Immature natural killer cell (primary cell): ENCODE results near the gene CDH13. TPM values are rescaled to one million over a fixed set of nuclear protein-coding genes. Genes with fewer than 3 reads are reported as not detected.

ENCODE experiments used
- DNase-seq, 3 donors: peaks; one replicate each; pipeline ENCODE4 v3.0.0; 2022; ENCODE audit warnings: mixed read lengths in 1 of 3
- H3K27ac Mint-ChIP-seq, 6 donors: one replicate each; pipeline ENCODE4 v1.8.0; 2020; ENCODE audit warnings: mixed read lengths in 6 of 6, mild to moderate bottlenecking in 5 of 6, inconsistent platforms in 4 of 6, moderate library complexity in 3 of 6
- H3K27me3 Mint-ChIP-seq, 3 donors: one replicate each; pipeline ENCODE4 v1.8.0; 2020 to 2021; ENCODE audit warnings: low read depth in 3 of 3, mild to moderate bottlenecking in 3 of 3, mixed read lengths in 3 of 3, moderate library complexity in 3 of 3, inconsistent platforms in 1 of 3
- H3K36me3 Mint-ChIP-seq, 3 donors: one replicate each; pipeline ENCODE4 v1.8.0; 2020; ENCODE audit warnings: mixed read lengths in 3 of 3, inconsistent platforms in 2 of 3, mild to moderate bottlenecking in 2 of 3
- H3K4me1 Mint-ChIP-seq, 2 donors: one replicate each; pipeline ENCODE4 v1.8.0; 2020; ENCODE audit warnings: inconsistent platforms in 2 of 2, mild to moderate bottlenecking in 2 of 2, mixed read lengths in 2 of 2, moderate library complexity in 1 of 2
- H3K4me3 Mint-ChIP-seq, 5 donors: one replicate each; pipeline ENCODE4 v1.8.0; 2020; ENCODE audit warnings: mild to moderate bottlenecking in 5 of 5, mixed read lengths in 5 of 5, inconsistent platforms in 3 of 5, moderate library complexity in 3 of 5
- H3K9me3 Mint-ChIP-seq, 6 donors: one replicate each; pipeline ENCODE4 v1.8.0; 2020; ENCODE audit warnings: mild to moderate bottlenecking in 6 of 6, mixed read lengths in 6 of 6, inconsistent platforms in 4 of 6, moderate library complexity in 3 of 6
- polyA plus RNA-seq, 3 donors: library from polyadenylated mRNA; unstranded; fragments of 300-500 nt; fragmentation: Illumina TruSeq; gene quantifications; one replicate each; pipeline ENCODE4 v1.2.3, GENCODE V29; 2021

The CDH13 gene
- polyA plus RNA-seq, 3 donors from 2014 or later, result not detected

GRCh38 chr16:83472776-83473501 lies 846.2 kb downstream of the CDH13 start:
- no peak for DNase-seq
- Mint-ChIP-seq H3K9me3 (no peaks in the 10 kb centered on the region), H3K4me3 (no peak overlapping the region), H3K36me3 (no peaks in the 10 kb centered on the region), H3K27ac (no peak overlapping the region), H3K4me1 (no peaks in the 10 kb centered on the region), H3K27me3 (peaks cover 1 to 4% (median 3%) of the 10 kb centered on the region in 3 donors)

DNA sequence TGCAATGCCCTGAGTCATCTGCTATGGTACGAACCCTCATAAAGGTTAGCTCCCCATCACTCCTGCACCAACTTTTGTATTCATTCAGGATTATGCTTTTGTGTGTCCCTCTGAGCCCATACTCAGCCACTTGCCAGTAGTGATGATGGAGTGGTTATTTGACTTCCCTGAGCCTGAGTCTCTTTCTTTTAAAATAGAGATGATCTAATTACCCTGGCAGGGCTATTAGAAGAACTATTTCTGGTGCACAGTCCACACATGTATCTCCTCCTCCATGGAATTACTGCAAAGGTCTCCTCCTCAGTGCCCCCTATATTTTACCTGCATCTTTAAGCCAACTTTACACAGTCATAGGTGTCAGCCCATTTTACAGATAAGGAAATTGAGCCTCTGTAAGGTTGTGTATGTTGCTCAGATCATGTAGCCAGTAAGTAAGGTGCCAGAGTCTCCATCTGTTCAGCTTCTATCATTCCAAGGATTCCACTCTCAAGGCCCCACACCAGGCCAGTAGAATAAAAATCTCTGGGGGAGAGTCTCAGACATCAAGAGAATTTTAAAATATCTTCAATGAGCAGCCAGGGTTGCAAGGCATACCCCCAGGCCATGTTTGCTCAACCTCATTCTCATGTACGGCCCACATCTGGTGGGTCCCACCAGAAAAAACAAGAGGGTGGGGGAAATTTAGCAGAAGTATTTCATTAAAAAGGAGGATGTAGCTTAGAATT lies 847.3 kb downstream of the CDH13 start:
- H3K36me3 Mint-ChIP-seq, result no peaks in the 10 kb centered on the region
- peaks cover 0 to 4% (median 3%) of the 10 kb centered on the region in 3 donors for H3K27me3 Mint-ChIP-seq
- H3K27ac Mint-ChIP-seq, result no peak overlapping the region
- H3K9me3 Mint-ChIP-seq, result peaks cover 0 to under 1% (median 0%) of the 10 kb centered on the region in 6 donors
- H3K4me1 Mint-ChIP-seq, result no peaks in the 10 kb centered on the region
- no peak for DNase-seq
- no peak overlapping the region for H3K4me3 Mint-ChIP-seq

DNA sequence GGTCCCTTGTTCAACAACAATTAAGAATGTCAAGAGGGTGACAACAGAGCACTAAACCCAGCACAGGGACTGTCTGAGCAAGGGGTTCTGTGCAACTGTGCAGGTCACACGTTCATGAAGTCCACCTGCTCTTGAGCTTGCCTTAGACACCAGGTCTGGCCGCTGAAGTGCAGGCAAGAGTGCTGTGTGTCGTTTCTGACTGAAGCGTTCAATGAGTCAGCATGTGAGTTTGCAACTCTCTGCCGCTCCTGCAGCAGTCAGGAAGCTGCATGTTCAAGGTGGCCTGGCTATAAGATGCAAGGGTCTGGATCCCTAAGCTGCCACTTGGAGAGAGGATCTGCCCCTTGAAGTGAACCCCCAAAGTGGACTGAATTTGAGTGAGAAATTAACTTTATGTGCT lies 848.3 kb downstream of the CDH13 start:
- Mint-ChIP-seq H3K36me3 (no peaks in the 10 kb centered on the region), H3K27ac (no peak overlapping the region), H3K4me3 (no peak overlapping the region)

DNA sequence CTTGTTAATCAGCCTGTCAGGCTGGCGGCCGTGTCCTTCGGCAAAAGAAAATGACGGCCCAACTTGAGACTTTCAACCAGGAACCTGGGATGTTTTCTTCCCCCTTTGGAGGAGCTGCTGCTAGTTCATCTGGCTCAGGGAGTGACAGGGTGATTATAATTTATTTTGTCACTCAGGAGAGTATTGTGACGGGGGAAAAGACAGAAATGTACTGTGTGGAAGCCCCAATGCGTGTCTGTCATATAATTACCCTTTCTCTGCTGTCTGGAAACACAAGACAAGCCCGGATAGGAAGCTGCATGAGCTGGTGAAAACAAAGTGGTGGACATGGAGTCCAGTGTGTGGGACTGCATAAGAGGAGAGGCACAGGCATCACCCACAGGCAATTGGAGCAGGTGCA lies 854.8 kb downstream of the CDH13 start:
- Mint-ChIP-seq H3K4me1 (no peaks in the 10 kb centered on the region), H3K27ac (no peak overlapping the region), H3K36me3 (no peaks in the 10 kb centered on the region), H3K27me3 (peaks cover 0 to 2% (median 0%) of the 10 kb centered on the region in 3 donors), H3K4me3 (no peak overlapping the region), H3K9me3 (peaks cover 0 to 2% (median 0%) of the 10 kb centered on the region in 6 donors)
- DNase-seq, result no peak

More for the DNA sequence above, 848.3 kb downstream of the CDH13 start:
- peaks cover 0 to 4% (median 2%) of the 10 kb centered on the region in 3 donors for H3K27me3 Mint-ChIP-seq
- no peaks in the 10 kb centered on the region for H3K4me1 Mint-ChIP-seq
- peaks cover 0 to 2% (median 0%) of the 10 kb centered on the region in 6 donors for H3K9me3 Mint-ChIP-seq
- no peak for DNase-seq

DNA sequence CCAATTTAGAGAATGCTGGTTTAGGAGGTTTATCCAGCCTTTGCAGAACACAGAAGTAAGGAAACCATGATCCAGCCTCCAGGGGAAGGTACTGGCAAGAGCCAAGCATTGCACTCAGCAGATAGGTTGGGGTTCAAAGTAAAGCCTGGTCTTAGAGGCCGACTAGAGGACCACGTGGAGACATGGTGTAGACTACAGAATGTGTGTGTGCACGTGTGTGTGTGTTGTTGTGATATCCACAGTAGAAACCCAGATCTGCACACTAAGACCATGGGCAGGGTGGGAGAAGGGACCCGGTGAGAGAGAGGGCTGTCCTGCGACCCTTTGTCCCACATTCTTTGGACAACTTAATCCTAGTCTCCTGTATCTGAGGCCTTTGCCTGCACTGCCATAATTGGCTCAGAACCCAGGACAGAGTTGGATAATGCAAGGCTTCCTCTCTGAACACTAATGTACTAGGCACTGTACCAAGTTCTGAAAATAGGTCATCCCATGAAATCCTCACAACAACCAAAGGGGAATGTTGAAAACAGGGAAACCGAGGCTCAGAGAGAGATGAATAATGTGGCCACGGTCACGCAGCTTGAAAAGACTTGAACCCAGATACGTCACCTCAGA lies 855.9 kb downstream of the CDH13 start:
- Mint-ChIP-seq H3K4me1 (no peaks in the 10 kb centered on the region), H3K9me3 (peaks cover 0 to 2% (median 0%) of the 10 kb centered on the region in 6 donors)
- DNase-seq, result no peak

DNA sequence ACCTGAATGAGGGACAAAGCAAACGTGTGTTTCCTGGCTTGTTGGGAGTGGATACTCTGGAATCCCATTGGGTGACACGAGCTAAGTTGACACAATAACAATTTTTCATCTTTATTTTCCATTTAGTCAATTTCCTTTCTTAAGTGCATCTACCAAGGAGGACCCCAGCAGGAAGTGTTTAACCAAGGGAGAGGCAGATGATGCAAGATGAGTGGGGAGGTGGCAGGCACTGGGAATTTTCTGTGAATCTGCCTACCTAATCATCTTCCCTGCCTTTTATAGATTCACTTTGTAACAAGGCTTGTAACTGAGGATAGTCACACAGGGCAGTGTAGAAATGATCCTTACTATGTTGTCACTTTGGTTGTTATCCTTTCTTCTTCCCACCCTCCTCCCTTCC lies 863.3 kb downstream of the CDH13 start:
- Mint-ChIP-seq H3K4me3 (no peak overlapping the region), H3K9me3 (no peaks in the 10 kb centered on the region), H3K27me3 (peaks cover 5 to 9% (median 8%) of the 10 kb centered on the region in 3 donors), H3K27ac (no peak overlapping the region), H3K4me1 (no peaks in the 10 kb centered on the region), H3K36me3 (no peaks in the 10 kb centered on the region)
- no peak for DNase-seq

More for the DNA sequence above, 855.9 kb downstream of the CDH13 start:
- Mint-ChIP-seq H3K27ac (no peak overlapping the region), H3K4me3 (no peak overlapping the region), H3K36me3 (no peaks in the 10 kb centered on the region), H3K27me3 (peaks cover under 1 to 5% (median 2%) of the 10 kb centered on the region in 3 donors)

GRCh38 chr16:83494459-83494858 lies 867.7 kb downstream of the CDH13 start:
- Mint-ChIP-seq H3K9me3 (peaks cover 0 to 2% (median 0%) of the 10 kb centered on the region in 6 donors), H3K27ac (no peak overlapping the region), H3K36me3 (no peaks in the 10 kb centered on the region), H3K27me3 (peaks cover 5 to 6% (median 6%) of the 10 kb centered on the region in 3 donors), H3K4me1 (no peaks in the 10 kb centered on the region), H3K4me3 (no peak overlapping the region)
- no peak for DNase-seq

DNA sequence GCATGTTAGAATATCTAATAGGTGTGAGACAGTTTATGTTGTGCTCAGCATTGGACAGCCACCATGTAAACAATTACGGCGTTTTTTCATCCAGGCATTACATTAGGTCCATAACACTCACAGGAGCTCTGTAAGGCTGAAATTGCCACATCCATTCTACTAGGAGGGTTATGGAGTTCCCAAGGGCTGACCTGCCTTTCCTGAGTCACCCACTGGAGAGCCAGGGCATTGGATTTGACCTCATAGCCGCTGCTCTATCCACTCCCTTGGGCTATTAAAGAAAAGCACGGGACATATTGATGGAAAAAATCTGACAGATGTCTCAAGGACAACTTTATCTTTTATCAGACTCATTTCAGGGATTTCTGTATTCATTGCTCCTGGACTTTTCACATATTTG lies 874.7 kb downstream of the CDH13 start:
- Mint-ChIP-seq H3K36me3 (no peaks in the 10 kb centered on the region), H3K9me3 (peaks cover 0 to 7% (median 0%) of the 10 kb centered on the region in 6 donors), H3K4me3 (no peak overlapping the region), H3K4me1 (no peaks in the 10 kb centered on the region), H3K27ac (no peak overlapping the region), H3K27me3 (peaks cover 0 to 5% (median 3%) of the 10 kb centered on the region in 3 donors)
- no peak for DNase-seq

- no peak for DNase-seq
- Mint-ChIP-seq H3K4me3 (no peak overlapping the region), H3K4me1 (no peaks in the 10 kb centered on the region), H3K27ac (no peak overlapping the region), H3K9me3 (peaks cover 0 to 6% (median 0%) of the 10 kb centered on the region in 6 donors), H3K27me3 (peaks cover 0 to 5% (median 2%) of the 10 kb centered on the region in 3 donors), H3K36me3 (no peaks in the 10 kb centered on the region)
These were observed 881.5 kb downstream of the CDH13 start for GRCh38 chr16:83508295-83508694.

- Mint-ChIP-seq H3K27ac (no peak overlapping the region), H3K36me3 (no peaks in the 10 kb centered on the region), H3K4me3 (no peak overlapping the region), H3K9me3 (peaks cover 0 to 5% (median 0%) of the 10 kb centered on the region in 6 donors), H3K27me3 (peaks cover 0 to 5% (median 2%) of the 10 kb centered on the region in 3 donors), H3K4me1 (no peaks in the 10 kb centered on the region)
- DNase-seq, result no peak
These were observed 882.5 kb downstream of the CDH13 start for GRCh38 chr16:83509316-83509715.

DNA sequence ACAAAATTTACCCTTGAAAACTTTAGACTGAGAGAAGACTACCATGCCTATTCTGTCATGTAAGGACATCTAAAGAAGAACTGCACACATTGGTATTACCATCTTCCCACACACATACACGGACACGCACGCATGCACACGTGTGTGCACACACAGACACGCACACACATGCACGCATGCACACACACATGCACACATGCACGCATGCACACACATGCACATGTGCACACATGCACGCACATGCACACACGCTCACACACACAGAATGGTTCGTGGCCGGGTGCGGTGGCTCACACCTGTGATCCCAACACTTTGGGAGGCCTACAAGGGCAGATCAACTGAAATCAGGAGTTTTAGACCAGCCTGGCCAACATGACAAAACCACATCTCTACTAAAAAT lies 884.1 kb downstream of the CDH13 start:
- peaks cover 0 to 5% (median 0%) of the 10 kb centered on the region in 6 donors for H3K9me3 Mint-ChIP-seq
- no peak overlapping the region for H3K27ac Mint-ChIP-seq
- H3K36me3 Mint-ChIP-seq, result no peaks in the 10 kb centered on the region
- H3K4me3 Mint-ChIP-seq, result no peak overlapping the region
- no peak for DNase-seq
- peaks cover 0 to 2% (median 2%) of the 10 kb centered on the region in 3 donors for H3K27me3 Mint-ChIP-seq
- H3K4me1 Mint-ChIP-seq, result no peaks in the 10 kb centered on the region

GRCh38 chr16:83513008-83513755 lies 886.4 kb downstream of the CDH13 start:
- no peak overlapping the region for H3K4me3 Mint-ChIP-seq
- H3K4me1 Mint-ChIP-seq, result no peaks in the 10 kb centered on the region
- H3K36me3 Mint-ChIP-seq, result no peaks in the 10 kb centered on the region
- DNase-seq, result no peak
- H3K27me3 Mint-ChIP-seq, result peaks cover 0 to 6% (median 2%) of the 10 kb centered on the region in 3 donors
- peaks cover 0 to 8% (median 4%) of the 10 kb centered on the region in 6 donors for H3K9me3 Mint-ChIP-seq
- no peak overlapping the region for H3K27ac Mint-ChIP-seq

GRCh38 chr16:83515395-83515794 lies 888.6 kb downstream of the CDH13 start:
- H3K4me1 Mint-ChIP-seq, result no peaks in the 10 kb centered on the region
- no peak overlapping the region for H3K27ac Mint-ChIP-seq
- peaks cover 2 to 3% (median 2%) of the 10 kb centered on the region in 3 donors for H3K27me3 Mint-ChIP-seq
- no peaks in the 10 kb centered on the region for H3K36me3 Mint-ChIP-seq
- H3K9me3 Mint-ChIP-seq, result peaks cover 0 to 8% (median 4%) of the 10 kb centered on the region in 6 donors
- DNase-seq, result no peak
- no peak overlapping the region for H3K4me3 Mint-ChIP-seq
